OCI-LY1 (cell line): ENCODE data around the gene PADI6.

Experiments
- H2AFZ ChIP-seq: fragments of 200-600 bp; sonication (generic), shearing (Covaris generic); 2 replicates; pipeline ENCODE4 v1.6.0; 2014; ENCODE audit warnings: antibody characterized with exemption, mild to moderate bottlenecking, low read length
- H3F3A ChIP-seq: fragments of 200-600 bp; sonication (generic), shearing (Covaris generic); 2 replicates; pipeline ENCODE4 v1.6.0; 2014; ENCODE audit warnings: mild to moderate bottlenecking, antibody characterized with exemption, low read length, moderate library complexity; ENCODE audit not compliant: insufficient read depth
- H3K27ac ChIP-seq: fragments of 200-600 bp; sonication (generic); 2 replicates; pipeline ENCODE4 v1.5.1; 2014; ENCODE audit warnings: low read length, mixed run types, mild to moderate bottlenecking, low read depth; ENCODE audit not compliant: poor library complexity, severe bottlenecking
- H3K27me3 ChIP-seq: fragments of 200-600 bp; sonication (generic); 2 replicates; pipeline ENCODE4 v1.6.0; 2014; ENCODE audit warnings: antibody characterized with exemption, mild to moderate bottlenecking, low read length, moderate library complexity; ENCODE audit not compliant: insufficient read depth
- H3K36me3 ChIP-seq: fragments of 200-600 bp; sonication (generic); 2 replicates; pipeline ENCODE4 v1.6.1; 2014; ENCODE audit warnings: mild to moderate bottlenecking, antibody characterized with exemption, low read length, moderate library complexity, mixed read lengths; ENCODE audit not compliant: insufficient read depth
- H3K4me1 ChIP-seq: fragments of 200-600 bp; sonication (generic); 2 replicates; pipeline ENCODE4 v1.5.1; 2014; ENCODE audit warnings: mild to moderate bottlenecking, low read length, moderate library complexity; ENCODE audit not compliant: insufficient read depth, severe bottlenecking
- H3K4me2 ChIP-seq: fragments of 200-600 bp; sonication (generic), shearing (Covaris generic); 2 replicates; pipeline ENCODE4 v1.6.1; 2014; ENCODE audit warnings: low read length
- H3K4me3 ChIP-seq: fragments of 200-600 bp; sonication (generic); 2 replicates; pipeline ENCODE4 v1.5.1; 2014; ENCODE audit warnings: low read length, low read depth, mild to moderate bottlenecking, mixed read lengths; ENCODE audit not compliant: poor library complexity, severe bottlenecking
- H3K79me2 ChIP-seq: fragments of 200-600 bp; shearing (Covaris generic); 2 replicates; pipeline ENCODE4 v1.6.1; 2016; ENCODE audit warnings: mixed run types, low read length, mixed read lengths; ENCODE audit not compliant: insufficient read depth
- H3K9ac ChIP-seq: fragments of 200-600 bp; sonication (generic), shearing (Covaris generic); 2 replicates; pipeline ENCODE4 v1.6.1; 2014; ENCODE audit warnings: mild to moderate bottlenecking, low read length, mixed read lengths
- H3K9me2 ChIP-seq: fragments of 200-600 bp; sonication (generic), shearing (Covaris generic); 2 replicates; pipeline ENCODE4 v1.6.1; 2014; ENCODE audit warnings: low read depth, mild to moderate bottlenecking, low read length, mixed read lengths
- H3K9me3 ChIP-seq: fragments of 200-600 bp; shearing (Covaris generic); 2 replicates; pipeline ENCODE4 v1.6.1; 2014; ENCODE audit warnings: low read length, mixed read lengths
- H4K20me1 ChIP-seq: fragments of 200-600 bp; sonication (generic), shearing (Covaris generic); 2 replicates; pipeline ENCODE4 v1.6.0; 2016; ENCODE audit warnings: mild to moderate bottlenecking, low read length; ENCODE audit not compliant: insufficient read depth
- EZH2 ChIP-seq: fragments of 200-600 bp; sonication (generic), shearing (Covaris generic); IDR thresholded peaks from 2 replicates; pipeline ENCODE4 v1.8.0; 2017; ENCODE audit warnings: borderline replicate concordance, mixed run types, mild to moderate bottlenecking, antibody characterized with exemption, low read length, moderate library complexity, mixed read lengths
- TF ChIP-seq, protein P1 (sequence below): fragments of 200-600 bp; sonication (generic), shearing (Covaris generic); IDR thresholded peaks from 2 replicates; pipeline ENCODE4 v1.5.1; 2017; ENCODE audit warnings: mild to moderate bottlenecking, antibody characterized with exemption, low read length, moderate library complexity, mixed read lengths

The PADI6 gene

GRCh38 chr1:17440074-17440826, 68.3 kb downstream of the PADI6 start:
- Histone ChIP-seq H3K79me2 (peaks cover 32% of the 10 kb centered on the region), H3K27me3 (no peaks in the 10 kb centered on the region), H3K27ac (no peak overlapping the region), H3K36me3 (peaks cover 21% of the 10 kb centered on the region), H3F3A (no peaks in the 10 kb centered on the region), H4K20me1 (no peaks in the 10 kb centered on the region; the same call in 1 of the 2 replicates), H3K4me2 (peak overlapping the region; percentile 97), H3K9ac (peak overlapping the region; percentile 82), H3K4me3 (peak overlapping the region; percentile 64), H3K4me1 (peaks cover 26% of the 10 kb centered on the region), H3K9me2 (no peaks in the 10 kb centered on the region), H3K9me3 (no peaks in the 10 kb centered on the region), H2AFZ (peak overlapping the region; percentile 97)
- TF ChIP-seq, protein P1, sequence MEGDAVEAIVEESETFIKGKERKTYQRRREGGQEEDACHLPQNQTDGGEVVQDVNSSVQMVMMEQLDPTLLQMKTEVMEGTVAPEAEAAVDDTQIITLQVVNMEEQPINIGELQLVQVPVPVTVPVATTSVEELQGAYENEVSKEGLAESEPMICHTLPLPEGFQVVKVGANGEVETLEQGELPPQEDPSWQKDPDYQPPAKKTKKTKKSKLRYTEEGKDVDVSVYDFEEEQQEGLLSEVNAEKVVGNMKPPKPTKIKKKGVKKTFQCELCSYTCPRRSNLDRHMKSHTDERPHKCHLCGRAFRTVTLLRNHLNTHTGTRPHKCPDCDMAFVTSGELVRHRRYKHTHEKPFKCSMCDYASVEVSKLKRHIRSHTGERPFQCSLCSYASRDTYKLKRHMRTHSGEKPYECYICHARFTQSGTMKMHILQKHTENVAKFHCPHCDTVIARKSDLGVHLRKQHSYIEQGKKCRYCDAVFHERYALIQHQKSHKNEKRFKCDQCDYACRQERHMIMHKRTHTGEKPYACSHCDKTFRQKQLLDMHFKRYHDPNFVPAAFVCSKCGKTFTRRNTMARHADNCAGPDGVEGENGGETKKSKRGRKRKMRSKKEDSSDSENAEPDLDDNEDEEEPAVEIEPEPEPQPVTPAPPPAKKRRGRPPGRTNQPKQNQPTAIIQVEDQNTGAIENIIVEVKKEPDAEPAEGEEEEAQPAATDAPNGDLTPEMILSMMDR = no peak
- no peak for TF ChIP-seq EZH2

DNA sequence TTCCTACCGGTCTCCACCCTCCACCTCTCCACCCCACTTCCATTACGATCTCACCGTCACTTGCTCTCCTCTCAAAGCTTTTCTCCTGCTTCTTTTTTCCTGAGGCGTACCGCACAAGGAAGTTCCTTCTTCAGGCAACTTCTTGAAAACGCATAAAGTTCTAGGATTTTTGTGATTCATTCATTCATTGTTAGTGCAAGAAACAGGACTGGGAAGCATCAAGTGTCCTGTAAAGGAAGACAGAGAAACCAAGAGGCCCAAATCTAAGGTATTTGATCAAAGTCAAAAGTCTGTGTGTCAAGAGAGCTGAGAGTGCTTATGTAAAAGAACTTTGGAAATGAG, 68.8 kb downstream of the PADI6 start:
- H3K4me1 ChIP-seq = peaks cover 21% of the 10 kb centered on the region
- no peaks in the 10 kb centered on the region for H3F3A ChIP-seq
- H3K4me3 ChIP-seq = no peak overlapping the region
- H3K27ac ChIP-seq = no peak overlapping the region
- TF ChIP-seq EZH2 = no peak
- TF ChIP-seq, protein P1 = no peak
- no peak overlapping the region for H3K9ac ChIP-seq
- H2AFZ ChIP-seq = no peak overlapping the region
- H3K36me3 ChIP-seq = peaks cover 16% of the 10 kb centered on the region
- no peaks in the 10 kb centered on the region; the same call in 1 of the 2 replicates for H4K20me1 ChIP-seq
- peaks cover 26% of the 10 kb centered on the region for H3K79me2 ChIP-seq
- H3K9me2 ChIP-seq = no peaks in the 10 kb centered on the region
- H3K4me2 ChIP-seq = no peak overlapping the region
- H3K27me3 ChIP-seq = no peaks in the 10 kb centered on the region
- H3K9me3 ChIP-seq = no peaks in the 10 kb centered on the region

DNA sequence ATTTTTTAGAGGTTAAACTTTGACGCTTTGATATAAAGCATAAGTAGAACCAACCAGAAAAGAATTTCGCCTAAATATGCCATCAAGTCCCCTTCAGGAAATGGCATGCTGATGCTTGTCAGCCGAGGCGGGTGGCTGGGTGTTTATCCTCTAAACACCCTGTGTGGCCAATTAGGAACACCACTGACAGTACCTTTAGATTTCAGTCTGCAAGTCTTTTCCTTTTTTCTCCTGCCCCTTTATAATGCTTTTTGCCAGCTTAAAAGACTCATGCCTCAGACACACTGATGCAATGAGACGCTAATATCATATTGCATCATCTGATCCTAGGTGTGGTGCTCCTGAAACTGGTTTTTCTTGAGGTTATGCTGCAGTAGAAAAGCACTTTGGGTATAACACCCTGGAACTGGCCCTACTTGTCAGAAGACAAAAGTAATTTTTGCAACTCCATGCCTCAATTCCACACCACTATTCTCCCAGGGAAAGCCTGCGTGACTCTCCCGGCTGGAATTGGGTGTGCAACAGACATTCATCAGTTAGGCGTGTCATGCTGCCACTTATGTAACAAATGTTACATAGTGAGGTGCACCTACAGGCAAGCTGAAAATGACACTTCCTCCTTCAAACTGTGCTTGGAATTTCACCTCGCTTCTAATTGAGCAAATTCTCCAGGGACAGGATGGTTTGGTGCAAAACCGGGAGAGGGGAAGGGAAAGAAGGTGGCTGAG, 69.4 kb downstream of the PADI6 start:
- no peaks in the 10 kb centered on the region for H4K20me1 ChIP-seq
- no peaks in the 10 kb centered on the region for H3K27me3 ChIP-seq
- no peak overlapping the region for H3K9ac ChIP-seq
- H3K79me2 ChIP-seq = peaks cover 20% of the 10 kb centered on the region
- no peak for TF ChIP-seq EZH2
- TF ChIP-seq, protein P1 = no peak
- no peak overlapping the region for H2AFZ ChIP-seq
- no peak overlapping the region for H3K4me3 ChIP-seq
- H3K9me3 ChIP-seq = no peaks in the 10 kb centered on the region
- H3K27ac ChIP-seq = no peak overlapping the region
- no peaks in the 10 kb centered on the region for H3K9me2 ChIP-seq
- peaks cover 10% of the 10 kb centered on the region for H3K36me3 ChIP-seq
- peaks cover 15% of the 10 kb centered on the region for H3K4me1 ChIP-seq
- H3K4me2 ChIP-seq = no peak overlapping the region
- H3F3A ChIP-seq = no peaks in the 10 kb centered on the region
